Endothelial cell (in vitro differentiated cells): Measurements from ENCODE around the gene ATXN3. TPM values are rescaled to one million over a fixed set of nuclear protein-coding genes. Genes with fewer than 3 reads are reported as not detected.

Source experiments
- DNase-seq: peaks from one replicate; pipeline ENCODE4 v3.0.0; 2021; ENCODE audit warnings: low spot score
- H3K27ac Mint-ChIP-seq: one replicate; pipeline ENCODE4 v1.8.0; 2021; ENCODE audit warnings: mixed read lengths, inconsistent platforms; ENCODE audit not compliant: unreplicated experiment
- H3K27me3 Mint-ChIP-seq: one replicate; pipeline ENCODE4 v1.8.0; 2021; ENCODE audit warnings: mild to moderate bottlenecking, moderate library complexity, mixed read lengths, inconsistent platforms; ENCODE audit not compliant: unreplicated experiment
- H3K36me3 Mint-ChIP-seq: one replicate; pipeline ENCODE4 v1.8.0; 2021; ENCODE audit warnings: mild to moderate bottlenecking, low read depth, mixed read lengths, inconsistent platforms; ENCODE audit not compliant: unreplicated experiment
- H3K4me1 Mint-ChIP-seq: one replicate; pipeline ENCODE4 v1.8.0; 2021; ENCODE audit warnings: mild to moderate bottlenecking, mixed read lengths, inconsistent platforms; ENCODE audit not compliant: unreplicated experiment
- H3K4me3 Mint-ChIP-seq: one replicate; pipeline ENCODE4 v1.8.0; 2021; ENCODE audit warnings: mild to moderate bottlenecking, mixed read lengths, inconsistent platforms; ENCODE audit not compliant: unreplicated experiment
- H3K9me3 Mint-ChIP-seq: one replicate; pipeline ENCODE4 v1.8.0; 2021; ENCODE audit warnings: mixed read lengths, inconsistent platforms; ENCODE audit not compliant: unreplicated experiment
- total RNA-seq: library from RNA; stranded (reverse); fragmentation: NEBNext Ultra II Directional; extraction: Animal tissue kit (Norgen Biotek cat#: 25700); gene quantifications from one replicate; pipeline ENCODE4 v1.2.1, GENCODE V29; 2021; ENCODE audit not compliant: unreplicated experiment
- TF ChIP-seq, protein P1 (sequence below): fragments of 200-600 bp; sonication (generic); IDR thresholded peaks from one replicate; pipeline ENCODE4 v1.5.0; 2021; ENCODE audit warnings: antibody characterized with exemption; ENCODE audit not compliant: unreplicated experiment

ATXN3 gene
- total RNA-seq, 1 donor from 2014 or later: 32.7 TPM

DNA sequence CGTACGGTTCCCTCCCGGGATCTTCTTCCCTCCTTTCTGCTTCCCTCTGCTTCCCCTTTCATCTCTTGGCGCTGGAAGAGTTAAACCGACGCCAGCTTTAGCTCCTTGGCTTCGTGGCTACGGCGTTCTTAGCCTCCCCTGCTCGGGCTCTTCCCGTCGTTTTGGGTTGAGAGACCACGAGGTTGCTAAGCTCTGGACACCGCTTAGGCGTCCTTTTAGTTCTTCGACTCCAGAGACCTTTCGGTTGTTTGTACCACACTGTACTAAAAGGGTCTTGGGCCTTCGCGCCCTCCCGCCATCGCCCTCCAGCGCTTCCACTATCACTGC lies 15.9 kb upstream of the ATXN3 start:
- peak overlapping the region; percentile 99 for H3K27ac Mint-ChIP-seq
- H3K4me3 Mint-ChIP-seq: peak overlapping the region; percentile 99
- TF ChIP-seq, protein P1, sequence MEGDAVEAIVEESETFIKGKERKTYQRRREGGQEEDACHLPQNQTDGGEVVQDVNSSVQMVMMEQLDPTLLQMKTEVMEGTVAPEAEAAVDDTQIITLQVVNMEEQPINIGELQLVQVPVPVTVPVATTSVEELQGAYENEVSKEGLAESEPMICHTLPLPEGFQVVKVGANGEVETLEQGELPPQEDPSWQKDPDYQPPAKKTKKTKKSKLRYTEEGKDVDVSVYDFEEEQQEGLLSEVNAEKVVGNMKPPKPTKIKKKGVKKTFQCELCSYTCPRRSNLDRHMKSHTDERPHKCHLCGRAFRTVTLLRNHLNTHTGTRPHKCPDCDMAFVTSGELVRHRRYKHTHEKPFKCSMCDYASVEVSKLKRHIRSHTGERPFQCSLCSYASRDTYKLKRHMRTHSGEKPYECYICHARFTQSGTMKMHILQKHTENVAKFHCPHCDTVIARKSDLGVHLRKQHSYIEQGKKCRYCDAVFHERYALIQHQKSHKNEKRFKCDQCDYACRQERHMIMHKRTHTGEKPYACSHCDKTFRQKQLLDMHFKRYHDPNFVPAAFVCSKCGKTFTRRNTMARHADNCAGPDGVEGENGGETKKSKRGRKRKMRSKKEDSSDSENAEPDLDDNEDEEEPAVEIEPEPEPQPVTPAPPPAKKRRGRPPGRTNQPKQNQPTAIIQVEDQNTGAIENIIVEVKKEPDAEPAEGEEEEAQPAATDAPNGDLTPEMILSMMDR: no peak
- peaks cover 29% of the 10 kb centered on the region for H3K4me1 Mint-ChIP-seq
- peaks cover 5% of the 10 kb centered on the region for H3K36me3 Mint-ChIP-seq
- H3K9me3 Mint-ChIP-seq: no peaks in the 10 kb centered on the region
- no peak for DNase-seq
- H3K27me3 Mint-ChIP-seq: peaks cover 14% of the 10 kb centered on the region

DNA sequence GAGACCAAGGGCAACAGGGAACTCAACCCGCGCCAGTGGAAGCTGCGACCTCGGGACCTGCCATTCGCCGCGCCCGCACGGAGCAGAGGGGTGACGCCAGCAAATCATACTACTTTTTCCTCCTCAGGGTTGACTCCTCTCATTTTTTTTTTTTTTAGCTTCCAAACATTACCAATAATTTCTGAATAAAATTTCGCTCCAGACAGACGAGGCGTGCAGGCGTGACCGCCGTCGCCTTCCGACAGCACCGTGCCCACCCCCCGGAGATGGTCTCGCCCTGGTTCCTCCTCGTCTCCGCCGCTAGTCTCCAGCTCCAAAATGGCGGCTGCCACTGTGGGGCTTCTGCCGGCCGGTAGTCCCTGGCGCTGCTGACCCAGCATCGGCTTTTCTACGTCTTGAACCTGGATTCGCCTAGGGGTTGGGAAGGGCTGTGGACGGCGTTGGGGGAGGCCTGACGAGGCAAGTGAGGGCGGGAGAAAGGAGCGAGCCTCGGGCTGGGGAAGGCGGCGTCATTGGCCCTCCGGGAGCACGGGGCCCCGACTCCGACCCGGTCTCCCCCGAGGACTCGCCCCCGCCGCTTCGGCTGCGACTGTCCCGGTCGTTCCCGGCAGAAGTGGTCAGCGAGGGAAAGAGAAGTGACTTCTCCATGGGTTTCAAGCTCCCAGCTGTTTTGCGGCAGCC lies 15.4 kb upstream of the ATXN3 start, which contains the start of the genes CPSF2 and NDUFB1:
TSS of gene CPSF2 (plus strand) at position 300 of the 681 bp plus-strand sequence. CDS start 9,016 bp downstream, outside the sequence.
TSS of gene NDUFB1 (minus strand) at position 37 of the 681 bp plus-strand sequence. CDS start 4,069 bp downstream, outside the sequence.
- peaks cover 5% of the 10 kb centered on the region for H3K36me3 Mint-ChIP-seq
- peak; percentile 78 for DNase-seq
- H3K27ac Mint-ChIP-seq: peak within 1 kb of the TSS; percentile 99
- H3K4me1 Mint-ChIP-seq: peaks cover 29% of the 10 kb centered on the region
- peak within 1 kb of the TSS; percentile 99 for H3K4me3 Mint-ChIP-seq
- no peaks in the 10 kb centered on the region for H3K9me3 Mint-ChIP-seq
- H3K27me3 Mint-ChIP-seq: peaks cover 14% of the 10 kb centered on the region
- TF ChIP-seq, protein P1: no peak

DNA sequence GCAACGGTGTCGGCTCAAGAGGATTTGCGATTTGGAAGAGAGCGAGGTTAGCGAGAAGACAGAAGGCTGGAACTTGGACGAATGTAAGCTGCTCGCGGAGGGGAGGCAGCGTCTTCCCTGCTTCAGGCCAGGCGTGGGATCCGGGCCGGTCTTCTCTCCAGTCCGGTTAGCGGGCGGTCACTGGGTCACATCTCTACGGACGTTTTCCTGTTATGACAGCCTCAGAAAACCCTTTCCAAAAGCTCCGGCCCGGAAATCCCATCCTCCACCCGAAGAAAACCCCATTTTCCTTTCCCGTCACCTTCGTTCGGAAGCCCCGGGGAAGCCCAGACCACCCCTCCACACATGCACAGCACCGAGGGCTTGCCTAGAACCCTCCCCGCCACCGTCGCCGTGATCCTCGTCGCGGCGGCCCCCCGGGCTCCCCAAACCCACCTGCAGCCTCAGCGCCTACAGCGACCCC lies 14.9 kb upstream of the ATXN3 start:
- peaks cover 29% of the 10 kb centered on the region for H3K4me1 Mint-ChIP-seq
- H3K27ac Mint-ChIP-seq: peak overlapping the region; percentile 99
- TF ChIP-seq, protein P1: no peak
- H3K4me3 Mint-ChIP-seq: peak overlapping the region; percentile 99
- H3K36me3 Mint-ChIP-seq: peaks cover 5% of the 10 kb centered on the region
- peak; percentile 51 for DNase-seq
- H3K27me3 Mint-ChIP-seq: peaks cover 14% of the 10 kb centered on the region
- no peaks in the 10 kb centered on the region for H3K9me3 Mint-ChIP-seq

DNA sequence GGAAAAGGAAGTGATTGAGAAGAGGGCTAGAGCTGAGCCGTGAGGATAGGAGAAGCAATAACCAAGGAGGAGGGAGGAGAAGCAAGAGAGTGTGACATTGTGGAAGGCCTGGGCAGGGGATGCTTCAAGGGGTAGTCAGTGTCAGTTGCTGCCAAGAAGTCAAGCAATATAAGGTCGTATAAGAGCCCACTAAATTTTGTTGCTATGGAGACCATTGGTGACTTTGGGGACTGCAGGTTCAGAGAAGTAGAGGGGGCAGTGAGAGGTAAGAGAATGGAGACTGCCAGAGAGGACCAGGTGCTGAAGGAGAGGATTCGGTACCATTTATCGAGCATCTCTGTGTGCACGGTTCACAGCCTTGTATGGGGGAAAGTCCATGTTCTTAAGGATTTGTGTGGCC lies 3.1 kb upstream of the ATXN3 start:
- no peak overlapping the region for H3K4me3 Mint-ChIP-seq
- peaks cover 16% of the 10 kb centered on the region for H3K4me1 Mint-ChIP-seq
- no peaks in the 10 kb centered on the region for H3K9me3 Mint-ChIP-seq
- no peaks in the 10 kb centered on the region for H3K36me3 Mint-ChIP-seq
- no peak for DNase-seq
- H3K27me3 Mint-ChIP-seq: peaks cover 4% of the 10 kb centered on the region
- H3K27ac Mint-ChIP-seq: no peak overlapping the region
- TF ChIP-seq, protein P1: no peak
